Progenitor cell of endocrine pancreas (in vitro differentiated cells): ENCODE measurements around the gene PRL. TPM values are rescaled to one million over a fixed set of nuclear protein-coding genes. Genes with fewer than 3 reads are reported as not detected.

ENCODE experiments used
- DNase-seq: peaks from one replicate; pipeline ENCODE4 v3.0.0; 2021; ENCODE audit warnings: low spot score; ENCODE audit not compliant: unreplicated experiment
- H3K27ac Mint-ChIP-seq: 2 replicates; pipeline ENCODE4 v1.8.0; 2021; ENCODE audit warnings: mild to moderate bottlenecking, moderate library complexity, mixed read lengths
- H3K27me3 Mint-ChIP-seq: 2 replicates; pipeline ENCODE4 v1.8.0; 2021; ENCODE audit warnings: mixed read lengths
- H3K36me3 Mint-ChIP-seq: 2 replicates; pipeline ENCODE4 v1.8.0; 2022; ENCODE audit warnings: mixed read lengths; ENCODE audit not compliant: insufficient read depth
- H3K4me1 Mint-ChIP-seq: 2 replicates; pipeline ENCODE4 v1.8.0; 2021; ENCODE audit warnings: low read depth, mixed read lengths
- H3K4me3 Mint-ChIP-seq: 2 replicates; pipeline ENCODE4 v1.8.0; 2021; ENCODE audit warnings: low read depth, mild to moderate bottlenecking, moderate library complexity, mixed read lengths
- H3K9me3 Mint-ChIP-seq: 2 replicates; pipeline ENCODE4 v1.8.0; 2021; ENCODE audit warnings: low read depth, mixed read lengths
- total RNA-seq: library from RNA; stranded (reverse); gene quantifications from 2 replicates; pipeline ENCODE4 v1.2.1, GENCODE V29; 2021
- TF ChIP-seq, protein P1 (sequence below): fragments of 200-600 bp; sonication (generic); IDR thresholded peaks from one replicate; pipeline ENCODE4 v1.5.0; 2021; ENCODE audit warnings: antibody characterized with exemption, mild to moderate bottlenecking; ENCODE audit not compliant: unreplicated experiment

PRL gene
- total RNA-seq, 1 donor from 2014 or later, result not detected

- no peak for DNase-seq
Measured at GRCh38 chr6:22254886-22255285, 42.0 kb downstream of the PRL start.

GRCh38 chr6:22253955-22254655 is 42.7 kb downstream of the PRL start:
- Mint-ChIP-seq H3K27ac (peak overlapping the region; percentile 22), H3K4me1 (peaks cover 34% of the 10 kb centered on the region)

More at GRCh38 chr6:22254886-22255285, 42.0 kb downstream of the PRL start:
- TF ChIP-seq, protein P1, sequence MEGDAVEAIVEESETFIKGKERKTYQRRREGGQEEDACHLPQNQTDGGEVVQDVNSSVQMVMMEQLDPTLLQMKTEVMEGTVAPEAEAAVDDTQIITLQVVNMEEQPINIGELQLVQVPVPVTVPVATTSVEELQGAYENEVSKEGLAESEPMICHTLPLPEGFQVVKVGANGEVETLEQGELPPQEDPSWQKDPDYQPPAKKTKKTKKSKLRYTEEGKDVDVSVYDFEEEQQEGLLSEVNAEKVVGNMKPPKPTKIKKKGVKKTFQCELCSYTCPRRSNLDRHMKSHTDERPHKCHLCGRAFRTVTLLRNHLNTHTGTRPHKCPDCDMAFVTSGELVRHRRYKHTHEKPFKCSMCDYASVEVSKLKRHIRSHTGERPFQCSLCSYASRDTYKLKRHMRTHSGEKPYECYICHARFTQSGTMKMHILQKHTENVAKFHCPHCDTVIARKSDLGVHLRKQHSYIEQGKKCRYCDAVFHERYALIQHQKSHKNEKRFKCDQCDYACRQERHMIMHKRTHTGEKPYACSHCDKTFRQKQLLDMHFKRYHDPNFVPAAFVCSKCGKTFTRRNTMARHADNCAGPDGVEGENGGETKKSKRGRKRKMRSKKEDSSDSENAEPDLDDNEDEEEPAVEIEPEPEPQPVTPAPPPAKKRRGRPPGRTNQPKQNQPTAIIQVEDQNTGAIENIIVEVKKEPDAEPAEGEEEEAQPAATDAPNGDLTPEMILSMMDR, result no peak
- no peaks in the 10 kb centered on the region for H3K27me3 Mint-ChIP-seq
- H3K9me3 Mint-ChIP-seq, result peaks cover 23% of the 10 kb centered on the region
- H3K36me3 Mint-ChIP-seq, result peaks cover 14% of the 10 kb centered on the region
- peaks cover 27% of the 10 kb centered on the region for H3K4me1 Mint-ChIP-seq
- no peak overlapping the region for H3K4me3 Mint-ChIP-seq
- H3K27ac Mint-ChIP-seq, result no peak overlapping the region

GRCh38 chr6:22251348-22251747 is 45.5 kb downstream of the PRL start:
- peaks cover 5% of the 10 kb centered on the region for H3K36me3 Mint-ChIP-seq
- TF ChIP-seq, protein P1, result no peak
- H3K4me1 Mint-ChIP-seq, result peaks cover 56% of the 10 kb centered on the region
- H3K27ac Mint-ChIP-seq, result peak overlapping the region; percentile 95
- no peak overlapping the region for H3K4me3 Mint-ChIP-seq
- no peaks in the 10 kb centered on the region for H3K27me3 Mint-ChIP-seq
- DNase-seq, result no peak
- H3K9me3 Mint-ChIP-seq, result peaks cover 10% of the 10 kb centered on the region

More at GRCh38 chr6:22253955-22254655, 42.7 kb downstream of the PRL start:
- H3K36me3 Mint-ChIP-seq, result peaks cover 14% of the 10 kb centered on the region
- TF ChIP-seq, protein P1, result no peak
- H3K4me3 Mint-ChIP-seq, result no peak overlapping the region
- H3K27me3 Mint-ChIP-seq, result no peaks in the 10 kb centered on the region
- no peak for DNase-seq
- H3K9me3 Mint-ChIP-seq, result peaks cover 23% of the 10 kb centered on the region

GRCh38 chr6:22250486-22250885 is 46.4 kb downstream of the PRL start:
- Mint-ChIP-seq H3K4me1 (peaks cover 56% of the 10 kb centered on the region), H3K4me3 (no peak overlapping the region)
- no peak for DNase-seq

DNA sequence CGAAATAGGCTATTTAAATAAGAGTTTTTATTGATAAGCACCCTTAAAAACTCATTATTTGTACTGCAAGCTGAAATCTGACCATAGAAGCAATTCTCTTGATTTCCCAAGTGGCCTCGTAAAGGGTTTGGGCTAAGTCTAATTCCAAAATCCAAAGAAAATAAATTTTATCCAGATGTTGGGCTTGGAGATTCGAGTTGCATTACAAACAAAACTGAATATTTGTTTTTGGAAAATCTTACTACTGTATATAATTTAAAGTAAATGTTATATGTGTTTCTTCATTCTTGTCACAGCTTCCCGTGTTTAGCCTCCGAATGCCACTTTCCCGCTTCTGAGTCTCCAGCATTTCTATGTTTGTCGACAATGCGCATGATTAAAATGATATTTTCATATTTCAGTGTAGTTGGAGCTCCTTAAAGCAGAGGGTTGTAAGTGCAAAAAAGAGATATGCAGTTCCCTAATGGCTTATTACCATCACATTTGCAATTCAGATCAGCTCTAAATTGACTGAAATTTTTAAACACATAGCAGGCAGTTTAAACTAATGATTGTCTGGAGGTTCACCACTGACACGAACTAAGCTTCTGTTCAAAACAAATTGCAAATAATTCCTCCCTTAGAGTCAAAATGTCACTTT is 47.0 kb downstream of the PRL start:
- peaks cover 56% of the 10 kb centered on the region for H3K4me1 Mint-ChIP-seq
- TF ChIP-seq, protein P1, result no peak
- peak overlapping the region; percentile 95 for H3K27ac Mint-ChIP-seq
- peaks cover 5% of the 10 kb centered on the region for H3K36me3 Mint-ChIP-seq
- H3K4me3 Mint-ChIP-seq, result peak overlapping the region; percentile 32
- H3K27me3 Mint-ChIP-seq, result no peaks in the 10 kb centered on the region
- H3K9me3 Mint-ChIP-seq, result peaks cover 10% of the 10 kb centered on the region
- no peak for DNase-seq

More at GRCh38 chr6:22250486-22250885, 46.4 kb downstream of the PRL start:
- H3K36me3 Mint-ChIP-seq, result peaks cover 5% of the 10 kb centered on the region
- TF ChIP-seq, protein P1, result no peak
- peak overlapping the region; percentile 95 for H3K27ac Mint-ChIP-seq
- H3K27me3 Mint-ChIP-seq, result no peaks in the 10 kb centered on the region
- H3K9me3 Mint-ChIP-seq, result peaks cover 10% of the 10 kb centered on the region
